Osteocyte (in vitro differentiated cells): ENCODE data around the gene FUT8. TPM values are rescaled to one million over a fixed set of nuclear protein-coding genes. Genes with fewer than 3 reads are reported as not detected.
"Not testable (repeated sequence)": the region's sequence is repeated elsewhere in the genome, so short reads cannot be mapped to it uniquely, and the experiment has no call there.

Experiments
- DNase-seq: peaks from one replicate; pipeline ENCODE4 v3.0.0; 2021; ENCODE audit warnings: mixed read lengths; ENCODE audit not compliant: unreplicated experiment; ENCODE audit errors: extremely low spot score
- H3K27ac Mint-ChIP-seq: one replicate; pipeline ENCODE4 v1.8.0; 2021; ENCODE audit warnings: mild to moderate bottlenecking, mixed read lengths; ENCODE audit not compliant: unreplicated experiment
- H3K27me3 Mint-ChIP-seq: one replicate; pipeline ENCODE4 v1.8.0; 2021; ENCODE audit warnings: mixed read lengths; ENCODE audit not compliant: unreplicated experiment
- H3K36me3 Mint-ChIP-seq: one replicate; pipeline ENCODE4 v1.8.0; 2021; ENCODE audit warnings: mixed read lengths; ENCODE audit not compliant: unreplicated experiment
- H3K4me1 Mint-ChIP-seq: one replicate; pipeline ENCODE4 v1.8.0; 2021; ENCODE audit warnings: mixed read lengths; ENCODE audit not compliant: unreplicated experiment
- H3K4me3 Mint-ChIP-seq: one replicate; pipeline ENCODE4 v1.8.0; 2021; ENCODE audit warnings: mild to moderate bottlenecking, moderate library complexity, mixed read lengths; ENCODE audit not compliant: unreplicated experiment
- H3K9me3 Mint-ChIP-seq: one replicate; pipeline ENCODE4 v1.8.0; 2021; ENCODE audit warnings: mixed read lengths; ENCODE audit not compliant: unreplicated experiment
- total RNA-seq: library from RNA; stranded (reverse); gene quantifications from 2 replicates; pipeline ENCODE4 v1.2.1, GENCODE V29; 2021
- TF ChIP-seq, protein P1 (sequence below): fragments of 200-600 bp; sonication (generic); IDR thresholded peaks from 2 replicates; pipeline ENCODE4 v1.5.0; 2021; ENCODE audit warnings: antibody characterized with exemption, mild to moderate bottlenecking, moderate library complexity

FUT8 gene
- total RNA-seq, 1 donor from 2014 or later = 35.5 TPM

DNA sequence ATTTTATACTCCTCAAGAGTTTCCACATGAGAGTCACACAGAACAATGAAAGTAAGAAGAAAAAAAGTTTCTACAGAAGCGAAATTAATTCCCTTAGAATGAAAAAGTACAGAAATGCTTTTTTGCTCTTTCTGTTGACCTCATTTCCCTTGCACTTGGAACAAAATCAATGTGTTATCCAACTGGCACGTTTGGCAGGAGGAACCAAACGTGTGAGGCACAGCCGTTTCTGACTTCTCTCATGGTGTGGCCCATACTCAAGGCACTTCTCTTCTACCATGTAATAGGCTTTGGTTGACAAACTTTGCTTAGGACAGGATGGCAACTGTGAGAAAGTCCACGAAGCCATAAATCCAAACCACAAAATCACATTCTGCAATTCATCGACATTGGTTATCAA lies 297.0 kb downstream of the FUT8 start:
- H3K27me3 Mint-ChIP-seq = no peaks in the 10 kb centered on the region
- no peak overlapping the region for H3K4me3 Mint-ChIP-seq
- peaks cover 22% of the 10 kb centered on the region for H3K9me3 Mint-ChIP-seq
- H3K4me1 Mint-ChIP-seq = no peaks in the 10 kb centered on the region
- DNase-seq = no peak
- peaks cover under 1% of the 10 kb centered on the region for H3K36me3 Mint-ChIP-seq
- TF ChIP-seq, protein P1, sequence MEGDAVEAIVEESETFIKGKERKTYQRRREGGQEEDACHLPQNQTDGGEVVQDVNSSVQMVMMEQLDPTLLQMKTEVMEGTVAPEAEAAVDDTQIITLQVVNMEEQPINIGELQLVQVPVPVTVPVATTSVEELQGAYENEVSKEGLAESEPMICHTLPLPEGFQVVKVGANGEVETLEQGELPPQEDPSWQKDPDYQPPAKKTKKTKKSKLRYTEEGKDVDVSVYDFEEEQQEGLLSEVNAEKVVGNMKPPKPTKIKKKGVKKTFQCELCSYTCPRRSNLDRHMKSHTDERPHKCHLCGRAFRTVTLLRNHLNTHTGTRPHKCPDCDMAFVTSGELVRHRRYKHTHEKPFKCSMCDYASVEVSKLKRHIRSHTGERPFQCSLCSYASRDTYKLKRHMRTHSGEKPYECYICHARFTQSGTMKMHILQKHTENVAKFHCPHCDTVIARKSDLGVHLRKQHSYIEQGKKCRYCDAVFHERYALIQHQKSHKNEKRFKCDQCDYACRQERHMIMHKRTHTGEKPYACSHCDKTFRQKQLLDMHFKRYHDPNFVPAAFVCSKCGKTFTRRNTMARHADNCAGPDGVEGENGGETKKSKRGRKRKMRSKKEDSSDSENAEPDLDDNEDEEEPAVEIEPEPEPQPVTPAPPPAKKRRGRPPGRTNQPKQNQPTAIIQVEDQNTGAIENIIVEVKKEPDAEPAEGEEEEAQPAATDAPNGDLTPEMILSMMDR = no peak
- H3K27ac Mint-ChIP-seq = no peak overlapping the region

DNA sequence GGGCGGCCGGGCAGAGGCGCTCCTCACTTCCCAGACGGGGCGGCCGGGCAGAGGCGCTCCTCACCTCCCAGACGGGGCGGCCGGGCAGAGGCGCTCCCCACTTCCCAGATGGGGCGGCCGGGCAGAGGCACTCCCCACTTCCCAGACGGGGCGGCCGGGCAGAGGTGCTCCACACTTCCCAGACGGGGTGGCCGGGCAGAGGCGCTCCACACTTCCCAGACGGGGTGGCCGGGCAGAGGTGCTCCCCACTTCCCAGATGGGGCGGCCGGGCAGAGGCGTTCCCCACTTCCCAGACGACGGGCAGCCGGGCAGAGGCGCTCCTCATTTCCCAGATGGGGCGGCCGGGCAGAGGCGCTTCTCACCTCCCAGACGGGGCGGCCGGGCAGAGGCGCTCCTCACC lies 304.3 kb downstream of the FUT8 start:
- not testable (repeated sequence) for H3K27ac Mint-ChIP-seq, H3K36me3 Mint-ChIP-seq, H3K27me3 Mint-ChIP-seq, H3K4me3 Mint-ChIP-seq, H3K4me1 Mint-ChIP-seq, DNase-seq
- H3K9me3 Mint-ChIP-seq = peaks cover 40% of the 10 kb centered on the region

- not testable (repeated sequence) for H3K4me1 Mint-ChIP-seq, H3K27ac Mint-ChIP-seq, DNase-seq, H3K36me3 Mint-ChIP-seq, H3K4me3 Mint-ChIP-seq, H3K27me3 Mint-ChIP-seq
- H3K9me3 Mint-ChIP-seq = peaks cover 40% of the 10 kb centered on the region
Observed at GRCh38 chr14:65717384-65717915, 304.9 kb downstream of the FUT8 start.

DNA sequence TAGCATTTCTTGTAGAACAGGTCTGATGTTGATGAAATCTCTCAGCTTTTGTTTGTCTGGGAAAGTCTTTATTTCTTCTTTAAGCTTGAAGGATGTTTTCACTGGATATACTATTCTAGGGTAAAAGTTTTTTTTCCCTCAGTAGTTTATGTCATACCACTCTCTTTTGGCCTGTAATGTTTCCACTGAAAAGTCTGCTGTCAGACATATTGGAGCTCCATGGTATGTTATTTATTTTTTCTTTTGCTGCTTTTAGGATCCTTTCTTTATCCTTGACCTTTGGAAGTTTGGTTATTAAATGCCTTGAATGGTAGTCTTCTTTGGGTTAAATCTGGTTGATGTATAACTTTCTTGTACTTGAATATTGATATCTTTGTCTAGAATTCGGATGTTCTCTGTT lies 306.1 kb downstream of the FUT8 start:
- Mint-ChIP-seq H3K9me3 (peaks cover 37% of the 10 kb centered on the region), H3K36me3 (peaks cover 5% of the 10 kb centered on the region)

GRCh38 chr14:65720171-65720570 lies 307.6 kb downstream of the FUT8 start:
- H3K36me3 Mint-ChIP-seq = peaks cover 2% of the 10 kb centered on the region
- H3K4me3 Mint-ChIP-seq = no peak overlapping the region
- H3K4me1 Mint-ChIP-seq = no peaks in the 10 kb centered on the region
- no peak for DNase-seq
- TF ChIP-seq, protein P1 = no peak
- peaks cover 25% of the 10 kb centered on the region for H3K9me3 Mint-ChIP-seq
- no peak overlapping the region for H3K27ac Mint-ChIP-seq
- no peaks in the 10 kb centered on the region for H3K27me3 Mint-ChIP-seq

More for the DNA sequence above, 306.1 kb downstream of the FUT8 start:
- H3K27me3 Mint-ChIP-seq = no peaks in the 10 kb centered on the region
- no peak overlapping the region for H3K27ac Mint-ChIP-seq
- DNase-seq = no peak
- TF ChIP-seq, protein P1 = no peak
- no peaks in the 10 kb centered on the region for H3K4me1 Mint-ChIP-seq
- no peak overlapping the region for H3K4me3 Mint-ChIP-seq

DNA sequence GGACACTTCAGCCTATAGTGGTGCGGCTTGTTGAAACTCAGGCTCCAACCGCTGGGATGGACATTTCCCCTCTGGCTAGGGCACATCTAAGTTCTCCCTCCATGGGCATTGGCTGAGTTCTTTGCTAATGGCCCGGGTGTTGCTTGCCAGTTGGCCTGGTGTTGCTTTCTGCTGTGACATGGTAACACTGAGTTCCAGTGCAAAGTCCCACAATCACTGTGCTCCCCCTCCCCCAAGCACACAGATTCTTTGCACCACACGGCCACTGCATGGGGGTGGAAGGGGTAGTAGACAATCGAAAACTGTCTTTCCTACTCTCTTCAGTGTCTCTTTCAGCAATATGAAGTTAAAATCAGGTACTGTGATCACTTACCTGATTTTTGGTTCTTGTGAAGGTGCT lies 308.2 kb downstream of the FUT8 start:
- H3K4me3 Mint-ChIP-seq = no peak overlapping the region
- peaks cover 2% of the 10 kb centered on the region for H3K36me3 Mint-ChIP-seq
- H3K4me1 Mint-ChIP-seq = no peaks in the 10 kb centered on the region
- peaks cover 19% of the 10 kb centered on the region for H3K9me3 Mint-ChIP-seq
- TF ChIP-seq, protein P1 = no peak
- no peaks in the 10 kb centered on the region for H3K27me3 Mint-ChIP-seq
- no peak overlapping the region for H3K27ac Mint-ChIP-seq
- no peak for DNase-seq
